ENCODE results near the gene CTTNBP2.
A peak's percentile ranks its signal among the peaks of the same experiment; 100 is the strongest.

The CTTNBP2 gene

DNA sequence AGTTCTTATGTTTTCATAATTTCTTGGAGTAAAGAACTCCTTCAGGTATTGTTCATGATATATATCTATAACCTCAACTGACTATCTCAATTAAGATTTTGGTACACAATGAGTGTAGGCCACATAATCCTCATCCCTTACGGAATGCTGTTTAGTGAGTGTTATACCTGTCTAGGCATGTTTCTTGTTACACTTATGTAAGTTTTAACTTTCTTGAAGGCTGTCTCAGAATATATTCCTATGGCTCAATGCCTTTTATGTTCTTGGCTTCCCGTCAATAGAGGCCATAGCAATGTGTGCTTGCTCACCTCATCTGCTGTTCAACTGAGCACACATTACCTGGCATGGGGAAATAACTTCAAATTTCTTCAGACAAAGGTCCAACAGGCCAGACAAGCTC lies 185.1 kb downstream of the CTTNBP2 start:
- Histone ChIP-seq H3K36me3 (ENCODE audit: control insufficient read depth, insufficient read depth, low read length) (no peaks in the 10 kb centered on the region), H3K4me1 (ENCODE audit: control insufficient read depth, insufficient read depth, low read length) (peaks cover 13% of the 10 kb centered on the region), H3K4me3 (ENCODE audit: low read depth, low read length) (no peak overlapping the region), H3K9ac (ENCODE audit: low read length) (no peak overlapping the region), H3K27me3 (ENCODE audit: control insufficient read depth, insufficient read depth, low read length) (no peaks in the 10 kb centered on the region), H3K27ac (ENCODE audit: low read depth, low read length) (no peak overlapping the region), H3K9me3 (ENCODE audit: control insufficient read depth, insufficient read depth, low read depth, low read length) (no peaks in the 10 kb centered on the region)

- peaks cover 16% of the 10 kb centered on the region for H3K4me1 ChIP-seq (ENCODE audit: control insufficient read depth, insufficient read depth, low read length)
- no peak overlapping the region for H3K9ac ChIP-seq (ENCODE audit: low read length)
- H3K27me3 ChIP-seq (ENCODE audit: control insufficient read depth, insufficient read depth, low read length) = no peaks in the 10 kb centered on the region
- no peak overlapping the region for H3K4me3 ChIP-seq (ENCODE audit: low read depth, low read length)
- H3K9me3 ChIP-seq (ENCODE audit: control insufficient read depth, insufficient read depth, low read depth, low read length) = no peaks in the 10 kb centered on the region
- no peak overlapping the region for H3K27ac ChIP-seq (ENCODE audit: low read depth, low read length)
- no peaks in the 10 kb centered on the region for H3K36me3 ChIP-seq (ENCODE audit: control insufficient read depth, insufficient read depth, low read length)
These were observed 186.8 kb downstream of the CTTNBP2 start for GRCh38 chr7:117686311-117686935.

GRCh38 chr7:117685795-117686194 lies 187.4 kb downstream of the CTTNBP2 start:
- Histone ChIP-seq H3K4me1 (ENCODE audit: control insufficient read depth, insufficient read depth, low read length) (peaks cover 16% of the 10 kb centered on the region), H3K36me3 (ENCODE audit: control insufficient read depth, insufficient read depth, low read length) (no peaks in the 10 kb centered on the region), H3K9ac (ENCODE audit: low read length) (no peak overlapping the region), H3K4me3 (ENCODE audit: low read depth, low read length) (no peak overlapping the region), H3K27me3 (ENCODE audit: control insufficient read depth, insufficient read depth, low read length) (no peaks in the 10 kb centered on the region), H3K27ac (ENCODE audit: low read depth, low read length) (no peak overlapping the region), H3K9me3 (ENCODE audit: control insufficient read depth, insufficient read depth, low read depth, low read length) (no peaks in the 10 kb centered on the region)

- H3K27ac ChIP-seq (ENCODE audit: low read depth, low read length) = no peak overlapping the region
- H3K4me1 ChIP-seq (ENCODE audit: control insufficient read depth, insufficient read depth, low read length) = peaks cover 16% of the 10 kb centered on the region
- no peaks in the 10 kb centered on the region for H3K36me3 ChIP-seq (ENCODE audit: control insufficient read depth, insufficient read depth, low read length)
- H3K9me3 ChIP-seq (ENCODE audit: control insufficient read depth, insufficient read depth, low read depth, low read length) = no peaks in the 10 kb centered on the region
- no peak overlapping the region for H3K4me3 ChIP-seq (ENCODE audit: low read depth, low read length)
- H3K27me3 ChIP-seq (ENCODE audit: control insufficient read depth, insufficient read depth, low read length) = no peaks in the 10 kb centered on the region
- no peak overlapping the region for H3K9ac ChIP-seq (ENCODE audit: low read length)
These were observed 189.6 kb downstream of the CTTNBP2 start for GRCh38 chr7:117683430-117684175.

- Histone ChIP-seq H3K4me1 (ENCODE audit: control insufficient read depth, insufficient read depth, low read length) (peaks cover 16% of the 10 kb centered on the region), H3K27ac (ENCODE audit: low read depth, low read length) (no peak overlapping the region), H3K27me3 (ENCODE audit: control insufficient read depth, insufficient read depth, low read length) (no peaks in the 10 kb centered on the region), H3K9ac (ENCODE audit: low read length) (no peak overlapping the region), H3K4me3 (ENCODE audit: low read depth, low read length) (no peak overlapping the region), H3K36me3 (ENCODE audit: control insufficient read depth, insufficient read depth, low read length) (no peaks in the 10 kb centered on the region), H3K9me3 (ENCODE audit: control insufficient read depth, insufficient read depth, low read depth, low read length) (no peaks in the 10 kb centered on the region)
These were observed 190.4 kb downstream of the CTTNBP2 start for GRCh38 chr7:117682681-117683385.

DNA sequence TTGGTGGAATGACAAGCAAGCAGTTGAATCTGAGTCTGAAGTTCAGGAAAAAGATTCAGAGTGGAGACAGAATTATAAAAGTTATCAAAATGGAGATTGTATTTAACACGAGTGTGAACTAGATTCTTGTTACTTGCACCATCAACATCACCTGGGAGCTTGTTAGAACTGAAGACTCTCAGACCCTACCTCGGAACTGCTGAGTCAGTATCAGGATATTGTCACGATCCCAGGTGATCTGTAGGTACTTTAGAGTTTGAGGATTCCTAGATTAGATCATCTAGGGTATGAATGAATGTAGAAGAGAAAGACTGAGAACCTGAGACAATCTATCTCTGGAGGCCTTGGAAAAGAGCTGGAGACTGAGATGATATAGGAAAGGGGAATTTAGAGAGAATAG lies 194.1 kb downstream of the CTTNBP2 start:
- no peak overlapping the region for H3K9ac ChIP-seq (ENCODE audit: low read length)
- peaks cover 33% of the 10 kb centered on the region for H3K4me1 ChIP-seq (ENCODE audit: control insufficient read depth, insufficient read depth, low read length)
- no peaks in the 10 kb centered on the region for H3K27me3 ChIP-seq (ENCODE audit: control insufficient read depth, insufficient read depth, low read length)
- H3K36me3 ChIP-seq (ENCODE audit: control insufficient read depth, insufficient read depth, low read length) = no peaks in the 10 kb centered on the region
- no peak overlapping the region for H3K27ac ChIP-seq (ENCODE audit: low read depth, low read length)
- no peaks in the 10 kb centered on the region for H3K9me3 ChIP-seq (ENCODE audit: control insufficient read depth, insufficient read depth, low read depth, low read length)
- H3K4me3 ChIP-seq (ENCODE audit: low read depth, low read length) = no peak overlapping the region

DNA sequence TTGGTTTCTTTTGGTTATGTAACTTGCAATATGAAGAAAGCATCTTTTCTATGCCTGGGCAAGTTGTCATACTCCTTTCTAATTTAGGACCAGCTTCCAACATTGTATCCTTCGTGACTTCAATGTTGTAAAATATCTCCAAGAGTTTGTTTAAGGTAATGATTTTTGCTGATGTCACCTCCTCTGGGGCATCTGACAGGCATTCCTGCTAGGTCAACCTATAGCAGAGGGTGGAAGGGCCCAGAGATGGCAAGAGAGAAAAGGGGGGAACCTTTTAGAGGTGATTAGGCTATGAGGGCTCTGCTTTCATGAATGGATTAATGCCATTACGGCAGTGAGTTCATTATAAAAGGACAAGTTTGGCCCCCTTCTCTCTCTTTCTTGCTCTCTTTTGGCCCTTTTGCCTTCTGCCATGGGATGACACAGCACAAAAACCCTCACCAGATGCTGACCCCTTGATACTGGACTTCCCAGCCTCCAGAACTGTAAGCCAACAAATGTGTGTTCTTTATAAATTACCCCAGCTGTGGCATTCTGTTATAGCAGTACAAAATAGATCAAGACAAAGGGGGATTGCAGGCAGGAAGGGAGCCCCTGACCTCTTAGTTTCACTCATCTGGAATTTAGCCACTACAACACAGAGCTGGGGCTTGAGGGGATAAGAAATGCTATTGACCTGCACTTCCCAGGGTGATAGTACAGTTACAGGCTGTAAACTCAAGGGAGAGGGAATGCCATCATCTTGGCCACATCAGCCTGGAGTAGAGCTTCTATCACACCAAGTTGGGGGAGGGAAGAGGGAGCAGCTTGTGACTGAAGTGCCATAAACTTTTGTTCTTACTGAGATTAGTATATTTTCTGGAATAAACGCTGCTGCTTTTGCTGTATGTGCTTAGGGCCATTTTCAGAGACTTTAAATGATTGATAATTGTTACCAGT lies 197.5 kb downstream of the CTTNBP2 start:
- Histone ChIP-seq H3K27me3 (ENCODE audit: control insufficient read depth, insufficient read depth, low read length) (no peaks in the 10 kb centered on the region), H3K9me3 (ENCODE audit: control insufficient read depth, insufficient read depth, low read depth, low read length) (no peaks in the 10 kb centered on the region), H3K27ac (ENCODE audit: low read depth, low read length) (no peak overlapping the region), H3K4me3 (ENCODE audit: low read depth, low read length) (no peak overlapping the region), H3K4me1 (ENCODE audit: control insufficient read depth, insufficient read depth, low read length) (peaks cover 46% of the 10 kb centered on the region), H3K36me3 (ENCODE audit: control insufficient read depth, insufficient read depth, low read length) (no peaks in the 10 kb centered on the region), H3K9ac (ENCODE audit: low read length) (no peak overlapping the region)

- no peak overlapping the region for H3K27ac ChIP-seq (ENCODE audit: low read depth, low read length)
- no peaks in the 10 kb centered on the region for H3K27me3 ChIP-seq (ENCODE audit: control insufficient read depth, insufficient read depth, low read length)
- no peaks in the 10 kb centered on the region for H3K9me3 ChIP-seq (ENCODE audit: control insufficient read depth, insufficient read depth, low read depth, low read length)
- no peak overlapping the region for H3K4me3 ChIP-seq (ENCODE audit: low read depth, low read length)
- no peaks in the 10 kb centered on the region for H3K36me3 ChIP-seq (ENCODE audit: control insufficient read depth, insufficient read depth, low read length)
- H3K9ac ChIP-seq (ENCODE audit: low read length) = no peak overlapping the region
- peaks cover 51% of the 10 kb centered on the region for H3K4me1 ChIP-seq (ENCODE audit: control insufficient read depth, insufficient read depth, low read length)
These were observed 198.6 kb downstream of the CTTNBP2 start for GRCh38 chr7:117674617-117675016.

- Histone ChIP-seq H3K4me3 (ENCODE audit: low read depth, low read length) (peak overlapping the region; percentile 32), H3K4me1 (ENCODE audit: control insufficient read depth, insufficient read depth, low read length) (peaks cover 51% of the 10 kb centered on the region), H3K9ac (ENCODE audit: low read length) (no peak overlapping the region)
These were observed 199.4 kb downstream of the CTTNBP2 start for GRCh38 chr7:117673839-117674238.

GRCh38 chr7:117673367-117673766 lies 199.9 kb downstream of the CTTNBP2 start:
- no peak overlapping the region for H3K9ac ChIP-seq (ENCODE audit: low read length)

More at GRCh38 chr7:117673839-117674238, 199.4 kb downstream of the CTTNBP2 start:
- Histone ChIP-seq H3K27ac (ENCODE audit: low read depth, low read length) (no peak overlapping the region), H3K9me3 (ENCODE audit: control insufficient read depth, insufficient read depth, low read depth, low read length) (no peaks in the 10 kb centered on the region), H3K27me3 (ENCODE audit: control insufficient read depth, insufficient read depth, low read length) (no peaks in the 10 kb centered on the region), H3K36me3 (ENCODE audit: control insufficient read depth, insufficient read depth, low read length) (no peaks in the 10 kb centered on the region)

More at GRCh38 chr7:117673367-117673766, 199.9 kb downstream of the CTTNBP2 start:
- no peaks in the 10 kb centered on the region for H3K9me3 ChIP-seq (ENCODE audit: control insufficient read depth, insufficient read depth, low read depth, low read length)
- no peak overlapping the region for H3K27ac ChIP-seq (ENCODE audit: low read depth, low read length)
- H3K4me1 ChIP-seq (ENCODE audit: control insufficient read depth, insufficient read depth, low read length) = peaks cover 51% of the 10 kb centered on the region
- H3K36me3 ChIP-seq (ENCODE audit: control insufficient read depth, insufficient read depth, low read length) = no peaks in the 10 kb centered on the region
- peak overlapping the region; percentile 32 for H3K4me3 ChIP-seq (ENCODE audit: low read depth, low read length)
- no peaks in the 10 kb centered on the region for H3K27me3 ChIP-seq (ENCODE audit: control insufficient read depth, insufficient read depth, low read length)
